DOHH2 (cell line): ENCODE data around the gene KCNC1.

Source experiments
- EZH2phosphoT487 ChIP-seq: fragments of 200-600 bp; sonication (generic); IDR thresholded peaks from 2 replicates; pipeline ENCODE4 v1.6.1; 2017; ENCODE audit warnings: borderline replicate concordance, mild to moderate bottlenecking, antibody characterized with exemption, low read length, moderate library complexity, mixed read lengths
- TF ChIP-seq, protein P1 (sequence below): fragments of 200-600 bp; sonication (generic); IDR thresholded peaks from one replicate; pipeline ENCODE4 v1.5.1; 2014; ENCODE audit warnings: antibody characterized with exemption, mild to moderate bottlenecking, low read depth, low read length; ENCODE audit not compliant: poor library complexity, severe bottlenecking

DNA sequence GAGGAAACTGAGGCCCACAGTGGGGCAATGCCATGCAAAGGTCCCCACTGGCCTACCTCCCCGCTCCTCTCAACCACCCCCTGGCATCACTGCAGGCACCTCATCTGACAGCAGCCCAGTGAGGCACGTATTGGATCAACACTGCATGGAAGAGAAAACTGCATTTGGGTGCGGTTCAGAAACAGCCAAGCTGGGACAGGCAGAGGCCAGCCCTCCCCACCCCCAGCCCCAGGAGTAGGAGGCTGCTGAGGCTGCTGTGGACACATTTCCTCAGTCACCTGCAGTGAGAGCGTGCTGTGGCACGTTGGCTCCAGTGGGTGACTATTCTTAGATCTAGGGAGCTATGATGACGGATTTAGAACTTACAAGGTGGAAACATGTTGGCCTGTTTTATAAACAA is 63.7 kb downstream of the KCNC1 start:
- TF ChIP-seq, protein P1, sequence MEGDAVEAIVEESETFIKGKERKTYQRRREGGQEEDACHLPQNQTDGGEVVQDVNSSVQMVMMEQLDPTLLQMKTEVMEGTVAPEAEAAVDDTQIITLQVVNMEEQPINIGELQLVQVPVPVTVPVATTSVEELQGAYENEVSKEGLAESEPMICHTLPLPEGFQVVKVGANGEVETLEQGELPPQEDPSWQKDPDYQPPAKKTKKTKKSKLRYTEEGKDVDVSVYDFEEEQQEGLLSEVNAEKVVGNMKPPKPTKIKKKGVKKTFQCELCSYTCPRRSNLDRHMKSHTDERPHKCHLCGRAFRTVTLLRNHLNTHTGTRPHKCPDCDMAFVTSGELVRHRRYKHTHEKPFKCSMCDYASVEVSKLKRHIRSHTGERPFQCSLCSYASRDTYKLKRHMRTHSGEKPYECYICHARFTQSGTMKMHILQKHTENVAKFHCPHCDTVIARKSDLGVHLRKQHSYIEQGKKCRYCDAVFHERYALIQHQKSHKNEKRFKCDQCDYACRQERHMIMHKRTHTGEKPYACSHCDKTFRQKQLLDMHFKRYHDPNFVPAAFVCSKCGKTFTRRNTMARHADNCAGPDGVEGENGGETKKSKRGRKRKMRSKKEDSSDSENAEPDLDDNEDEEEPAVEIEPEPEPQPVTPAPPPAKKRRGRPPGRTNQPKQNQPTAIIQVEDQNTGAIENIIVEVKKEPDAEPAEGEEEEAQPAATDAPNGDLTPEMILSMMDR = no peak
- no peak for TF ChIP-seq EZH2phosphoT487
